KOPT-K1 (cell line): Measurements from ENCODE around the gene SHLD1.

Experiments
- H3K27ac ChIP-seq: fragments of 200-600 bp; sonication (generic); 2 replicates; pipeline ENCODE4 v1.5.1; 2016; ENCODE audit warnings: antibody characterized with exemption, mild to moderate bottlenecking, low read depth, low read length; ENCODE audit not compliant: poor library complexity, severe bottlenecking
- H3K36me3 ChIP-seq: fragments of 200-600 bp; sonication (generic); 2 replicates; pipeline ENCODE4 v1.5.1; 2017; ENCODE audit warnings: antibody characterized with exemption, mild to moderate bottlenecking, low read length, moderate library complexity; ENCODE audit not compliant: insufficient read depth
- H3K9me3 ChIP-seq: fragments of 200-600 bp; sonication (generic); 2 replicates; pipeline ENCODE4 v1.5.1; 2017; ENCODE audit warnings: antibody characterized with exemption, low read length, mild to moderate bottlenecking; ENCODE audit not compliant: insufficient read depth, poor library complexity, severe bottlenecking

SHLD1 gene

DNA sequence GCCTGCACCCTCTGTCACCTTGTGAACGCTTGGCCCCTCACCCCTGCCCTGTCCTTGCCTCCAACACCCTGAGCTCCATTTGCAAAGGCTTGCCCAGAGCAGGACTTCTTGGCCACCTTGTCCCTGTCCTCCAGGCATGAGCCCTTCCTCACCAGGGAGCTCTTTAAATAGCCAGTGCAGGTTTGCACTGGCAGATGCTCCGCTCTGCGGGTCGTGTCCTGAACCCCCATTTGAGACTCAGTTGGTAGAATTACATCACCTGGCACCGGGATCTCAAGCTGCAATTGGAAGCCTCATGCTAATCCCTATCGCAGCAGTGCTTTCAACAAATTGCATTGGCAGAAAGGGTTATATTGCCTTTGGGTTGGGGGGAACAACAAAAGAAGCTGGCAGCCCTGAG is 114.2 kb downstream of the SHLD1 start:
- Histone ChIP-seq H3K9me3 (no peaks in the 10 kb centered on the region), H3K36me3 (peaks cover 6% of the 10 kb centered on the region; the same call in 1 of the 2 replicates), H3K27ac (no peak overlapping the region)

DNA sequence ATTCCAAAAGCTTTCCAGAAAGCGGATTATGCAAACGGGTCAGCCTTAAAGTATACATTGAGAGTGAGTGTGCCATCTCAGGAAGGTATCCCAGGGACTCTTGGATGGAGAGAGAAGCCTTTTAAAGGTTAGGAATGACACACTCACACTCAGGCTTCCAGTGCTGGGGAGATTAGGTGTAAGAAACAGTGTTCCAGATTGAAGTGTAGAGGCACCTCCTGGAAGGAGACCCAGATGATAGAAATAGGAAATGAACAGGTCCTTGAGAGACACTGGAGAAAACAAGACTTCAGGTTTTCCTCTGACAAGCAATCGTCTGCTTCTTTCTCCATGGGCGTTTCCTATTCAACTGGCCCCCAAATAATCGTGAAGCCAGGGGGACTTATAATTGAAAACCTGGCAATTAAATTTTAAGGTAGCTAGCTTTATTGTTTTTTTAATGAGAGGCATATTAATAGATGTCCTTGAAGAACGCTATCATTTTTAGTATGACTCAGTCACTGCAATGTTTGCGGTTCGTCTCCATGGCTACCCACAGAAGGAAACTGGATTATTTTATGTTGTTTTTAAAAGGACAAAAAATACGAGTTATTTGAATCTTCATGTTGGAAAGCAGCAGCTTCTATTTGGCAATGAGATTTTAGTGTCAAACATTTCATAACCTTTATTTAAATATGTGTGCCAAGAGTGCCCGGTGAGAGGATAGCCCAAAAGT is 114.8 kb downstream of the SHLD1 start:
- no peaks in the 10 kb centered on the region for H3K9me3 ChIP-seq
- H3K27ac ChIP-seq: no peak overlapping the region
- H3K36me3 ChIP-seq: peaks cover 6% of the 10 kb centered on the region; the same call in 1 of the 2 replicates

DNA sequence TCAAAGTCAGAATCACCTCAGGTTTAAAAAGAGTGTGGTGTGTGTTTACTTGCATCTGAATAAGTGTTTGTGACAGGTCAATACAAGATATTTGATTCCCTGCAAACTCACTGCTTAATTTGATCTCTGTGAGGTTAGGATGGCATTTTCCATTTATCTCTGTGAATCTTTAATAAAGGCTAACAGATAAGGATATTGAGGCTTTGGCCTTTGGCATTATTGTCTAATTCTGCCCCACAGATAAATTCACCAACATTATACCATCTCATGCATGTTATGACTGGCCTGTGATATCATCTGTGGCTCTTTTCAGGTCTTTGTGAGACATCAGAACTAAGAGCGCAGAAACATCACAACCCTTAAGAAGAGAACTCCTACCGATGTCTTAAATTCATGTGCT is 115.4 kb downstream of the SHLD1 start:
- no peak overlapping the region for H3K27ac ChIP-seq
- no peaks in the 10 kb centered on the region for H3K9me3 ChIP-seq
- peaks cover 6% of the 10 kb centered on the region; the same call in 1 of the 2 replicates for H3K36me3 ChIP-seq

DNA sequence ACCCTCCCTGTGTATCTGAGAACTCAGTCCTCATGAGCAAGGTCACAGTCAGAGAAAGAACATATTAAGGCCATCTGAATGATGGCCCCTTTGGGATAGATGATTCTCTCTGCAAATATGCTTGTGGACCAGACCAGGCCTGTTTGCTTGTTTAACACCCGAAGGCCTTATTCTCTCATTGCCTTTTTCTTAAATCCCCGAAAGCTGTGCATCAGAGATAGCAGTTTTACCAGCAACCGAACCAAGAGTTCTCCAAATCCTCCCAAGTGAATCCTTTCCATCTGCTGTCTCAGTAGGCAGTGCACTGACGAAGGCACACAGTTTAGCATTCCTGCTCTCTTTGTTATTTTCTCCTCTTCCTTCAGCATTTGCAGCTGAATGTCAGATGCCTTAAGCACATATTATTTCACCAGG is 120.4 kb downstream of the SHLD1 start:
- Histone ChIP-seq H3K9me3 (no peaks in the 10 kb centered on the region), H3K27ac (no peak overlapping the region), H3K36me3 (no peaks in the 10 kb centered on the region)

DNA sequence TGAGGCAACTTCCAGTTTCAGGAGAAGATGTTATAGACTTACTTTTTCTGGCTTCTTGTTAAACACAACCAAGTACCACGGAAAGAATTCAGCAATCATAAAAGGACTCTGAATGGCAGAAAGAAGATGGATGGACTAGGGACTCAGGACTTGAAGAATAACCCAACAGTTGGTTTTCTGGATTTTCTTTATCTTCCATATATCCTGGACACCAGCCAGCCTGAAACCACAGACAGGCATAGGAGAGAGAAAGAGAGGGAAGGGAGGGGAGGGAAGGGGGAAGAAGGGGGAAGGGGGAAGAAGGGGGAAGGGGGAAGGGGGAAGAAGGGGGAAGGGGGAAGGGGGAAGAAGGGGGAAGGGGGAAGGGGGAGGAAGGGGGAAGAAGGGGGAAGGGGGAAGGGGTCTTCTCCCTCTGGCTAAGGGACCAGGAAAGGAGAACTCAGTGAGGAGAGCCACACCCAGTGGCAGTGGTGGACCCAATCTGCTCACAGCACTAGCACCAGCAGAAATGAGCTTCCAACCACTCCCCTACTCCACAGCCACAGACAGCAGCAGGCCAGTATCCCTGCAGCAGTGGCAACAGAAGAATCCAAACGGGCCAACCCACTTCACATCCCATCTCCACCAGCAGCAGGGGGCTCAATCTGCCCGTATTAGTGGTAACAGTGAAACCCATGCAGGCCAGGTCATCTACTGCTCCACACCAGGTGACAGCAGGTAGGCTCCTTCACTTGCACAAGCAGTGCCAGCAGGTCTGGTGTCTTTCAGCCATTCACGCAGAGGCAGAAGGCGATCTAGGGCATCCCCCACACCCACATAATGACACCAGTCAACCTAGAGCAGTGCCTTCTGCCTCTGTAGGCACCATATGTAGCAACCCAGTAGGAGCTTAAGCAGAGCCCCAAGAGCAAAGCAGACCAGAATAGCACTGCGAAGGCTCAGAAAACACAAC is 121.5 kb downstream of the SHLD1 start:
- no peaks in the 10 kb centered on the region for H3K36me3 ChIP-seq
- H3K27ac ChIP-seq: no peak overlapping the region
- H3K9me3 ChIP-seq: no peaks in the 10 kb centered on the region

DNA sequence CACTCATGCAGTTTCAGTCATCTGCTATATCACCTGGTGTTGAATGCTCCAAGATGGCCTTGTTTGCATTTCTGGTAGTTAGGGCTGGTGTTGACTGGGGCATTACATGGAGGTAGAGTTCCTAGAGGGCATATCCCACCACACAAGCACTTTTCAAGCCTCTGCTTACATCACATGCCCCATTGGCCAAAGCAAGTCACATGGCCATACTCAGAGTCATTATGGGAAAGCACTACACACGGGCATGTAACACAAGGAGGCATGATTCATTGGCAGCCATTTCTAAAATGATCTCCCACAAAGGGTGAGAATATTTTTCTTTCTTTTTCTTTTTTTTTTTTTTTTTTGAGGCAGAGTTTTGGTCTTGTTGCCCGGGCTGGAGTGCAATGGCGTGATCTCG is 126.9 kb downstream of the SHLD1 start:
- no peaks in the 10 kb centered on the region for H3K9me3 ChIP-seq
- no peak overlapping the region for H3K27ac ChIP-seq
- H3K36me3 ChIP-seq: no peaks in the 10 kb centered on the region

DNA sequence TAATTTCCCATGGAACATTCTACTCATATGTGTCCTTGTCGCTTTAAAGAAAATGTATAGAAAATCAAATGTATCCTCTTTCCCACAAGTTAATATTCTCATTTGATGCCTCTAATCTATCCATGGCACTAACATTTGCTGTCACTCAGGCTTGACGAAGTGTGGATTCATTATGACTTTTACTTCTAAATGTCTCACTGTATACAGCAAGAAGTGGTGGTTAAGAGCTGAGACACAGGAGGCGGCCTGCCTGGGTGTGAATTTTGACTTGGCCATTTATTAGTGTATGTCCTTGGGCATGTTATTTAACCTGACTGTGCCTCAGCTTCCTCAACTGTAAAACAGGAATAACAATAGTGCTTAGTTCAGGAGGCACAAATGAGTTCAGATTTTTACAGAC is 130.1 kb downstream of the SHLD1 start:
- Histone ChIP-seq H3K27ac (no peak overlapping the region), H3K9me3 (no peaks in the 10 kb centered on the region), H3K36me3 (no peaks in the 10 kb centered on the region)

DNA sequence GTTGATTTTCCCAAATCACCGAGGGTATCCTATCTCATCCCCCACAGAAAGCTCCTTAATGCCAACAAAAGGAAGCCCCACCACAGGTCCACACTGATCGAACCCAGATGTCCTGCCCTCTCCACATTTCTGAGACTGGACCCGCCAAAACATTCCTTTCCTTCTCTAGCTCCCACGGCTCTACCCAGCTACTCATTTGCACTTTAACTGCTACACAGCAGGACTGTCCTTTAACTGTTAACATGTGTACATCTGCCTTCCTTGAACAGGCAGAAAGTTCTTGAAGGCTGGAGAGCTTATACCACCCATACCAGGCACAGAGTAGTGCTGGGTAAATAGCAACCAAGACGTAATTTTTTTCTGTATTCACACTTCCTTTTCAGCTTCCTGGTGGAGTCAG is 131.5 kb downstream of the SHLD1 start:
- no peak overlapping the region for H3K27ac ChIP-seq
- H3K9me3 ChIP-seq: no peaks in the 10 kb centered on the region
- H3K36me3 ChIP-seq: no peaks in the 10 kb centered on the region

DNA sequence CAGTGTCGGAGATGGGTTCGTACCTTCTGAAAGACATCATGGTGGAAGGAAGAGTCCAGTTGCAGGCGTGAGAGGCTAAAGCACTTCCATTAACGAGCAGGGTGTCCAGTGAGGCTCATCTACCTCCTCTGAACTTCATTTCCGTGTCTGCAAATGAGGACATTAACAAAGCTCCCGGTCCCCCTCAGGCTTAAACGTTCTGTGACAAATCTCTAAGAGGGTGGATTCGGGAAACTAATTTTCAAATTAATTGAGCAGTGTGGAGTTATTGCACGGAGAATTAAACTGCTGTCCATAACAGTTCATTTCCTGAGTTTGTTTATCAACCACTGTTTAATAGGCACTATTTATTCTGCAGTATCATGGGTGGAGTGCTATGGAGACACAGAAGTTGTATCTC is 132.0 kb downstream of the SHLD1 start:
- Histone ChIP-seq H3K27ac (no peak overlapping the region), H3K36me3 (no peaks in the 10 kb centered on the region), H3K9me3 (no peaks in the 10 kb centered on the region)

DNA sequence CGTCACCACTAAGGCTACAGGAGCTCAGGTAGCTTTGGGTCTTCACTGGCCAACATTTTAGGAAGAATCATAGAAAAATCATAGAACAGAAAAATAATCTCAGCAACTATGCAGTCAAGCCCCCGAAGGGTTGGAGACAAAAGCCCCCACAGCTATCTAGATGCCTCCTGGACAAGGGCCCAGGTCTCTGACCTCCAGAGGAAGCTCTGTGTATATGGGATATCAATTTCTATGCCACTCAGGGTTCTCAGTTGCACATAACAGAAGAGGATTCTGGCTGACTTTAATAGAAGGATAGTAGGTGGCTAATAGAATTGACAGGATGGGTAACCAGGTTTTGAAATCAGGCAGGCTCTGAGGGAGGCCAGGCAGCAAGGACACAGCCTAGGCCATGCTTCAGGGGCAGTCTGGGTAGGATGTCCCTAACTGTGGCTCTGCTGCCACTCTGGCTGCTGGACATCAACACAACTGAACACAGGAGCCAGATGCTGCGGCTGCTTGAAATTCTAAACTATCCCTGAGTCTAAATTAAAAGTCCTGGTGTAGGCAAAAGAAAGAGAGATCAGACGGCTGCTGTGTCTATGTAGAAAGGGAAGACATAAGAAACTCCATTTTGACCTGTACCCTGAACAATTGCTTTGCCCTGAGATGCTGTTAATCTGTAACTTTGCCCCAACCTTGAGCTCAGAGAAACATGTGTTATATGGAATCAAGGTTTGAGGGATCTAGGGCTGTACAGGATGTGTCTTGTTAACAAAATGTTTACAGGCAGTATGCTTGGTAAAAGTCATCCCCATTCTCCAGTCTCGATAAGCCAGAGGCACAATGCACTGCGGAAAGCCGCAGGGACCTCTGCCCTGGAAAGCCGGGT is 134.5 kb downstream of the SHLD1 start:
- H3K9me3 ChIP-seq: no peaks in the 10 kb centered on the region
- H3K27ac ChIP-seq: no peak overlapping the region
- no peaks in the 10 kb centered on the region for H3K36me3 ChIP-seq

DNA sequence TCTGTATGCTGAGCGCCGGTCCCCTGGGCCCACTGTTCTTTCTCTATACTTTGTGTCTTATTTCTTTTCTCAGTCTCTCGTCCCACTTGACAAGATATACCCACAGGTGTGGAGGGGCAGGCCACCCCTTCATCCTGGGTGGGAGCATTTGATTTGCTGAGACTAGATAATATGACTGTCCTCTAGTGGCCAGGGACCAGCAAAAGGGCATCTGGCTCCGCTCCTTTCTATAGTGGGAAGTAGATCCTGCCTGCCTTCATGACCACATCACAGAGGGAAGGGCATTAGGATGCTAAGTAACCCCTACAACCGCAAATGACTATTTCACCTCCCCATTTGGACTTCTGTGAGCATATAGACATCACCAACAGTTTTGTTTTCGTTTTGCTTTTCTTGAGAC is 135.7 kb downstream of the SHLD1 start:
- H3K9me3 ChIP-seq: no peaks in the 10 kb centered on the region
- H3K27ac ChIP-seq: no peak overlapping the region
- H3K36me3 ChIP-seq: no peaks in the 10 kb centered on the region

DNA sequence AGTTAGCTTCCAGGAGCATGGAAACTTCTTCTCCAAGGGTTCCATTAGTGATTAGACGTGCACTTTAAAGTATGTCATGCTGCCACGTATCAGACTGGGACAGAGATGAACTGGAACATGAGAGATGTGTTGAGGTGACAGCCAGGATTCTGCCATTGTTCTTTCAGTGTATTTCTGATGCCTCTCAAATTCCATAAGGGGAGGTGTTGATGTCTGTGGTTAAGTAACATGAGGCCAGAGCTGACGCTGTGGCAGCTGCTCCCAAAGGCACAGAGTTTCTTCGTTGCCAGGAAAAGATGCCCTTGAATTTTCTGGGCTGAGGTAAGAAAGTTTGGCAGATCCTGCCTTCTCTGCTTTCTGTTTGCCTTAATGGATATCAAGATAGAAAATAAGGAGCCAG is 136.6 kb downstream of the SHLD1 start:
- Histone ChIP-seq H3K27ac (no peak overlapping the region), H3K36me3 (no peaks in the 10 kb centered on the region), H3K9me3 (no peaks in the 10 kb centered on the region)

DNA sequence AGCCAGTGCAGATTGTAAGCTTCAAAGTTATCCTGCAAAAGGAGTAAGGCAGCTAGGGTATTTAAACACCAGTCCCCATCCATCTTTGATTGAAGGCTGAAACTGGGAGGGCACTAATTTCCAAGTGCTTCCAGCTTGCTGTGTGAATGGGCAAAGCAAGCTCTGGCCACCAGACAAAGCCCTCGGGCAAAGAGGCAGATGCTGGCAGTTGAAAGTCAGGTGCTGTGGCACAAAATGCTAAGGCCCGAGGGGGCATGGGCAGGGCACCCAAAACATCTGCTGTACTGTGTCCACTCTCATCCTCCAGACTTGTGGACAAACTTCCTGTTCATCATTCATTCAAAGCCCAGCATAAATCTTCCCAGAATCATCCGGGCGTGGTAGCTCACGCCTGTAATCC is 137.2 kb downstream of the SHLD1 start:
- no peaks in the 10 kb centered on the region for H3K9me3 ChIP-seq
- no peak overlapping the region for H3K27ac ChIP-seq
- no peaks in the 10 kb centered on the region for H3K36me3 ChIP-seq

DNA sequence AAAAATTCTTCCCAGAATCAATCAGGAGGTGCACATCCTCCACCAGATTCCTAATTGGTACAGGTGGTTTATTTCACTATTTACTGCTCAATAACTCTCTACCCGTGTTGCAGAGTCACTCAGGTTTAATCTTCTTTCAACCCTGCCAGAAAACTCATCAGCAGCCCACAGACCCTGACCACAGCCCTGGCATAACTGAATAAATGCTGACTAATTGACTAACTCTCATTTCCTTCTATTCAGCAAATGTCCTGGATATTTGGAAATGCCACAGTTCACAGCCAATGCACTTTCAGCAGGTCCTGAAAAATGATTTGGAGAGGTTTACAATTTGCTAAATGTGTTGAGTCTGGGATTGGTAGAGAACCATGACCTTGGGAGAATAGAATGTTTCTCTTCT is 137.8 kb downstream of the SHLD1 start:
- no peak overlapping the region for H3K27ac ChIP-seq
- H3K9me3 ChIP-seq: no peaks in the 10 kb centered on the region
- no peaks in the 10 kb centered on the region for H3K36me3 ChIP-seq
